ENCODE data around the gene PIGQ.

- TF ChIP-seq CTCF (IDR thresholded peaks at IDR 0.05) (no peak), POLR2AphosphoS5 (IDR thresholded peaks at IDR 0.05) (no peak)
Measured at GRCh38 chr16:629185-629832, 59.5 kb downstream of the PIGQ start.
